ENCODE results near the gene ATP6V0D1.
A peak's percentile ranks its signal among the peaks of the same experiment; 100 is the strongest.

The ATP6V0D1 gene

GRCh38 chr16:67404740-67405226 lies 76.2 kb downstream of the ATP6V0D1 start:
- no peak for DNase-seq

GRCh38 chr16:67403976-67404555 lies 76.9 kb downstream of the ATP6V0D1 start:
- no peak for DNase-seq

- no peak for DNase-seq
These were observed 80.1 kb downstream of the ATP6V0D1 start for GRCh38 chr16:67400901-67401300.

- no peak for DNase-seq
These were observed 80.9 kb downstream of the ATP6V0D1 start for GRCh38 chr16:67399749-67400704.

GRCh38 chr16:67399218-67399733 lies 81.7 kb downstream of the ATP6V0D1 start:
- peak in 1 of 4 experiments; percentile 17 for DNase-seq

GRCh38 chr16:67398546-67399217 lies 82.3 kb downstream of the ATP6V0D1 start:
- DNase-seq, result no peak

- no peak for DNase-seq
These were observed 83.0 kb downstream of the ATP6V0D1 start for GRCh38 chr16:67397812-67398545.

- no peak for DNase-seq
These were observed 83.7 kb downstream of the ATP6V0D1 start for GRCh38 chr16:67397036-67397801.

GRCh38 chr16:67396159-67397035 lies 84.6 kb downstream of the ATP6V0D1 start:
- DNase-seq, result no peak

GRCh38 chr16:67395458-67396158 lies 85.3 kb downstream of the ATP6V0D1 start:
- no peak for DNase-seq

- no peak for DNase-seq
These were observed 85.9 kb downstream of the ATP6V0D1 start for GRCh38 chr16:67395105-67395457.

- no peak for DNase-seq
These were observed 86.5 kb downstream of the ATP6V0D1 start for GRCh38 chr16:67394155-67395104.

- no peak for DNase-seq
These were observed 87.2 kb downstream of the ATP6V0D1 start for GRCh38 chr16:67393788-67394154.

GRCh38 chr16:67393111-67393787 lies 87.7 kb downstream of the ATP6V0D1 start, which contains the start of gene TPPP3:
TSS of gene TPPP3 (minus strand) at chr16:67393498. CDS start at chr16:67391111, 2,387 bp downstream.
- DNase-seq, result peak in 1 of 4 experiments; percentile 8

- DNase-seq, result no peak
These were observed 88.5 kb downstream of the ATP6V0D1 start for GRCh38 chr16:67392301-67393059.

GRCh38 chr16:67391424-67392300 lies 89.3 kb downstream of the ATP6V0D1 start:
- no peak for DNase-seq
